ENCODE measurements around the gene RGL3.

- TF ChIP-seq, protein P1, sequence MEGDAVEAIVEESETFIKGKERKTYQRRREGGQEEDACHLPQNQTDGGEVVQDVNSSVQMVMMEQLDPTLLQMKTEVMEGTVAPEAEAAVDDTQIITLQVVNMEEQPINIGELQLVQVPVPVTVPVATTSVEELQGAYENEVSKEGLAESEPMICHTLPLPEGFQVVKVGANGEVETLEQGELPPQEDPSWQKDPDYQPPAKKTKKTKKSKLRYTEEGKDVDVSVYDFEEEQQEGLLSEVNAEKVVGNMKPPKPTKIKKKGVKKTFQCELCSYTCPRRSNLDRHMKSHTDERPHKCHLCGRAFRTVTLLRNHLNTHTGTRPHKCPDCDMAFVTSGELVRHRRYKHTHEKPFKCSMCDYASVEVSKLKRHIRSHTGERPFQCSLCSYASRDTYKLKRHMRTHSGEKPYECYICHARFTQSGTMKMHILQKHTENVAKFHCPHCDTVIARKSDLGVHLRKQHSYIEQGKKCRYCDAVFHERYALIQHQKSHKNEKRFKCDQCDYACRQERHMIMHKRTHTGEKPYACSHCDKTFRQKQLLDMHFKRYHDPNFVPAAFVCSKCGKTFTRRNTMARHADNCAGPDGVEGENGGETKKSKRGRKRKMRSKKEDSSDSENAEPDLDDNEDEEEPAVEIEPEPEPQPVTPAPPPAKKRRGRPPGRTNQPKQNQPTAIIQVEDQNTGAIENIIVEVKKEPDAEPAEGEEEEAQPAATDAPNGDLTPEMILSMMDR (IDR thresholded peaks at IDR 0.05), result no peak
- no peak for TF ChIP-seq POLR2A (IDR thresholded peaks at IDR 0.05)
- no peak for TF ChIP-seq POLR2AphosphoS5 (IDR thresholded peaks at IDR 0.05)
Observed at GRCh38 chr19:11458236-11458900, 39.3 kb upstream of the RGL3 start.
